ENCODE data around the gene HSPB3.
A peak's percentile ranks its signal among the peaks of the same experiment; 100 is the strongest.

HSPB3 gene

DNA sequence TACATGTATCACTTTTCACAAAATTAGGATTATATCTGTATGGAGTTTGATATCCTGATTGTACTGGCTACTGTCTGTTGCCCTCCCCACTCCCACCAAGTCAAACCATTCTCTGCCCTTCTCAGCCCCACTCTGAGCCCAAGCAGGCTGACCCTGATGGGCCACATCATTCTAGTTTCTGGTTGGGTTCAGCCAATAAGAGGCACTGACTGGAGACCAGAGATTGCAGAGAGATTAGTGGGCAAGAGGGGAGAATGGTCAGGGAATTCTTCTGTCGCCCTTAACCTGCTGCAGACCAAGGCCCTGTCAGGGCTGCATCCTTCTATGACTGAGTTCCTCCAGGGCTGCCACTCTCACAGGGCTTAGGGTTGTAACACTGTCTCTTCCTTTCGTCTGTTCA, 2.7 kb downstream of the HSPB3 start:
- POLR2A ChIA-PET, result interaction anchor here (1.2 kb wide), 1 partner anchor 12 kb away, joined by 4 read pairs; no protein-coding TSS in a partner anchor
- CTCF ChIA-PET, result no interaction called here
- TF ChIP-seq L3MBTL2 (conservative IDR thresholded peaks at IDR 0.05) (no peak), FOXK2 (IDR thresholded peaks at IDR 0.05) (no peak), LEF1 (IDR thresholded peaks at IDR 0.05; ENCODE audit: borderline replicate concordance) (no peak), ZNF384 (IDR thresholded peaks at IDR 0.05) (no peak), ARNT (IDR thresholded peaks at IDR 0.05) (no peak), TARDBP (IDR thresholded peaks at IDR 0.05) (no peak), ELF4 (IDR thresholded peaks at IDR 0.05) (no peak), FOXM1 (IDR thresholded peaks at IDR 0.05; ENCODE audit: borderline replicate concordance) (no peak), HDGF (IDR thresholded peaks at IDR 0.05; ENCODE audit: borderline replicate concordance) (no peak), CTBP1 (IDR thresholded peaks at IDR 0.05; ENCODE audit: borderline replicate concordance) (no peak), SP1 (IDR thresholded peaks at IDR 0.05) (no peak), NFRKB (IDR thresholded peaks at IDR 0.05) (no peak), BHLHE40 (IDR thresholded peaks at IDR 0.05; ENCODE audit: borderline replicate concordance) (no peak), FOXA1 (IDR thresholded peaks at IDR 0.05) (no peak), SUZ12 (IDR thresholded peaks at IDR 0.05) (no peak)
- no peak for DNase-seq (ENCODE audit: extremely low spot score)

DNA sequence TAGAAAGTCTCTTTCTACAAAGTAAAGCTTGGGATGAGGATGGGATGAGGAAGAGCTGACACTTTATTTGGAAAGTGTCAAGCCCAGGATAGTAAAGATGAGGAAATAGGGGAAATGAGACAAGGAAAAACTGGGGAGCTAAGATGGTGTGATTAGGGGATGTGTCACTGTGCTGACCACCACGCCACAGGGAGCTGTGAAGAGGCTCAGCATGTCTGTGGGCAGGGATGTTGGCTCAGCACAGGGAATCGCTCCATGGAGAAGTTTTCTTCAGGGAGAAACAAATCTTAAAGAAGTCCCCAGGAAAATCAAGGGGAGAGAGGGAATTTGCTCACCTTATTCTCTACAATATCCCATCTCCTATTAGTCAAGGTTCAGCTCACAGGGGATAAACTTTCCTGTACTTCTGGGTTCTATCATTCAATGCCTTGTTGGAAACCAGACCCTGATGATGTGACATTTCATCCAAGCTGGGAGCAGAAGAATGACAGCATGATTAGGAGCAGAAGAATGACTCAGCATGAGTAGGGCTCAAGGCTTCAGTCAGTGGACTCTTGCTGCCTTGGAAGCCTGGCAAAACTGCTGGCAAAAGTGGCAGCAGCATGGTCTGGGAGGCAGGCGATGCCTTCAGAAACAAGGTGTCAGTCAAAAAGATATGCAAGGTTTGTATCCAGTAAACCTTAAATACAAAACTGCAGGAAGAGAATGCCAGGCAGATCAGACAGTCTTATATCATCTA, 4.9 kb downstream of the HSPB3 start:
- no peak for DNase-seq (ENCODE audit: extremely low spot score)
- TF ChIP-seq, protein P1, sequence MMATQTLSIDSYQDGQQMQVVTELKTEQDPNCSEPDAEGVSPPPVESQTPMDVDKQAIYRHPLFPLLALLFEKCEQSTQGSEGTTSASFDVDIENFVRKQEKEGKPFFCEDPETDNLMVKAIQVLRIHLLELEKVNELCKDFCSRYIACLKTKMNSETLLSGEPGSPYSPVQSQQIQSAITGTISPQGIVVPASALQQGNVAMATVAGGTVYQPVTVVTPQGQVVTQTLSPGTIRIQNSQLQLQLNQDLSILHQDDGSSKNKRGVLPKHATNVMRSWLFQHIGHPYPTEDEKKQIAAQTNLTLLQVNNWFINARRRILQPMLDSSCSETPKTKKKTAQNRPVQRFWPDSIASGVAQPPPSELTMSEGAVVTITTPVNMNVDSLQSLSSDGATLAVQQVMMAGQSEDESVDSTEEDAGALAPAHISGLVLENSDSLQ (IDR thresholded peaks at IDR 0.05), result peak; percentile 25; the same call in 1 of the 2 replicates
- no peak for TF ChIP-seq ELF4 (IDR thresholded peaks at IDR 0.05)
- ChIA-PET CTCF (interaction anchor here (0.7 to 0.9 kb wide), 2 partner anchors 232 to 317 kb away, joined by 3 read pairs; no protein-coding TSS in a partner anchor), POLR2A (no interaction called here)

DNA sequence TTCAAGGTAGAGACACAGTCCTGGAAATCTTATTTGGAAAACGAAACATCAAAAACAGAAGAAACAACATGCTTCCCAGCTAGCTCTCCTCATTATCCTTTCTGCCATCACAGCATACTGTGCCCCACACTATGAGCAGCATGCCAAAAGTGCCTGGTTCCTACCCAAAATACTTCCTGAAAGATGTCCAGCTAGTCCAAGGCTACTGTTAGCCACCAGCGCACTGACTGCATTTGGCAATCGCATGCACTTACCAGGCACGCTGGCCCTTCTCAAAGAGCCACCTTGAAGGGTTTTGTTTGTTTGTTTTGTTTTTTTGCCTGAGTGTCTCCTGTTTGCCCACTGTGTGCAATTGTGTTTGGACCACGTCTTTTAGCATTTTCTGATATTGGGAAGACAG, 6.8 kb downstream of the HSPB3 start:
- TF ChIP-seq FOXM1 (IDR thresholded peaks at IDR 0.05; ENCODE audit: borderline replicate concordance), result no peak
- no peak for TF ChIP-seq NFRKB (IDR thresholded peaks at IDR 0.05)
- TF ChIP-seq, protein P1 (IDR thresholded peaks at IDR 0.05), result no peak
- no peak for TF ChIP-seq ZNF384 (IDR thresholded peaks at IDR 0.05)
- no peak for TF ChIP-seq FOXA1 (IDR thresholded peaks at IDR 0.05)
- TF ChIP-seq LEF1 (IDR thresholded peaks at IDR 0.05; ENCODE audit: borderline replicate concordance), result no peak
- no peak for TF ChIP-seq CTBP1 (IDR thresholded peaks at IDR 0.05; ENCODE audit: borderline replicate concordance)
- TF ChIP-seq SUZ12 (IDR thresholded peaks at IDR 0.05), result no peak
- no peak for TF ChIP-seq ELF4 (IDR thresholded peaks at IDR 0.05)
- no peak for TF ChIP-seq L3MBTL2 (conservative IDR thresholded peaks at IDR 0.05)
- TF ChIP-seq HDGF (IDR thresholded peaks at IDR 0.05; ENCODE audit: borderline replicate concordance), result no peak
- no peak for TF ChIP-seq BHLHE40 (IDR thresholded peaks at IDR 0.05; ENCODE audit: borderline replicate concordance)
- TF ChIP-seq SP1 (IDR thresholded peaks at IDR 0.05), result no peak
- TF ChIP-seq FOXK2 (IDR thresholded peaks at IDR 0.05), result no peak
- DNase-seq (ENCODE audit: extremely low spot score), result no peak
- POLR2A ChIA-PET, result no interaction called here
- CTCF ChIA-PET, result no interaction called here

DNA sequence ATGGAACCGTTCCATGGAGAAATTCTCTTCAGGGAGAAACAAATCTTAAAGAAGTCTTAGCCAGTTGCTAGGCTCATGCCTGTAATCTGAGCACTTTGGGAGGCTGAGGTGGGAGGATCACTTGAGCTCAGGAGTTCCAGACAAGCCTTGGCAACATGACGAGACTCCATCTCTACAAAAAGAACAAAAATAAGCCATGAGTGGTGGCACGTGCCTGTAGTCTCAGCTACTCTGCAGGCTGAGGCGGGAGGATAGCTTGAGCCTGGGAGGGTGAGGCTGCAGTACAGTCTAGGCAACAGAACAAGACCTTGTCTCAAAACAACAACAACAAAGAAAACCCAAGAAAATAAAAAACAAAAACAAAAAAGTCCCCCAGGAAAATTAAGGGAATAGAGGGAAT, 8.2 kb downstream of the HSPB3 start:
- TF ChIP-seq FOXK2 (IDR thresholded peaks at IDR 0.05) (no peak), LEF1 (IDR thresholded peaks at IDR 0.05; ENCODE audit: borderline replicate concordance) (no peak), NFRKB (IDR thresholded peaks at IDR 0.05) (no peak), L3MBTL2 (conservative IDR thresholded peaks at IDR 0.05) (peak; percentile 63; the same call in 1 of the 2 replicates), ZNF384 (IDR thresholded peaks at IDR 0.05) (no peak), HDGF (IDR thresholded peaks at IDR 0.05; ENCODE audit: borderline replicate concordance) (no peak), SP1 (IDR thresholded peaks at IDR 0.05) (no peak)
- TF ChIP-seq, protein P1 (IDR thresholded peaks at IDR 0.05), result no peak
- DNase-seq (ENCODE audit: extremely low spot score), result no peak
- CTCF ChIA-PET, result no interaction called here
- POLR2A ChIA-PET, result no interaction called here

DNA sequence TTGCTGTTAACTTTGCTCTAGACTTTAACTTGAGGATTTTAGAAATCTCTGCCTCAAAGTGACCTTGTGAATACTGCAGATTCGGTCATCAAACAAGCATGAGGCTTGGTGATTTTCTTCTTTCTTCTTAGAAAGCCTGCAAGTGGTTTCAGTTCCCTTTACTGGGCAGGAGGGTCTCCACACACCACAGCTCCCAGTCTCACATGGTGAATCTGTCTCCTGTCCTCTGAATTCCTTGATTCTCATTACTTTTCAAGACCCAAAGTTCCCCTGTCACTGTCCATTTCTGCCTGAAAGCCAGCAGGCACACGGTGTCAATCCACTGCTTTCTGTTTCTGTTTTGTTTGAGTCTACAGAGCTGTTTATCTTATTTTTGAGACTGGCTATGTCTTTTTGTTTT, 14.1 kb downstream of the HSPB3 start:
- ChIA-PET CTCF (no interaction called here), POLR2A (no interaction called here)
- no peak for DNase-seq (ENCODE audit: extremely low spot score)
- TF ChIP-seq L3MBTL2 (conservative IDR thresholded peaks at IDR 0.05), result no peak

DNA sequence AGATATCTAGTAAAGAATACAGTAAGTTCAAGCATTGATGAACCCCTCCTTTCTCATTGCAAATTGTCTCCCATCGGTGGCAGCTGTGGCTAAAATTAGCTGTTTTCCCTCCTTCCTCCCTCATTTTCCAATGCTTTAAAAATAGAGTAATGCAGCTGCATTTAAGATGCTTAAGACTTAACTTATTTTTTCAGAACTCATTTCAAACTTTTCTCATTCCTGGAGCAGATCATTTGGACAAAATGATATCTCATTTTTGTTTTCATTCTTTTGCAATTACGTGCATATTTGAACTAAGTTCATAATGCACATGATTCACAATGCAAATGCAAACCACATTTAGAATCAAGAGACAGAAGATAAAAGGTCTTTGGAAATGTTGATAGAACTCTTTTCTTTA, 14.6 kb downstream of the HSPB3 start:
- CTCF ChIA-PET, result no interaction called here
- POLR2A ChIA-PET, result no interaction called here
- DNase-seq (ENCODE audit: extremely low spot score), result no peak
- no peak for TF ChIP-seq ELF4 (IDR thresholded peaks at IDR 0.05)
- no peak for TF ChIP-seq CTBP1 (IDR thresholded peaks at IDR 0.05; ENCODE audit: borderline replicate concordance)
- TF ChIP-seq FOXM1 (IDR thresholded peaks at IDR 0.05; ENCODE audit: borderline replicate concordance), result no peak
- no peak for TF ChIP-seq BHLHE40 (IDR thresholded peaks at IDR 0.05; ENCODE audit: borderline replicate concordance)
- TF ChIP-seq SP1 (IDR thresholded peaks at IDR 0.05), result no peak

DNA sequence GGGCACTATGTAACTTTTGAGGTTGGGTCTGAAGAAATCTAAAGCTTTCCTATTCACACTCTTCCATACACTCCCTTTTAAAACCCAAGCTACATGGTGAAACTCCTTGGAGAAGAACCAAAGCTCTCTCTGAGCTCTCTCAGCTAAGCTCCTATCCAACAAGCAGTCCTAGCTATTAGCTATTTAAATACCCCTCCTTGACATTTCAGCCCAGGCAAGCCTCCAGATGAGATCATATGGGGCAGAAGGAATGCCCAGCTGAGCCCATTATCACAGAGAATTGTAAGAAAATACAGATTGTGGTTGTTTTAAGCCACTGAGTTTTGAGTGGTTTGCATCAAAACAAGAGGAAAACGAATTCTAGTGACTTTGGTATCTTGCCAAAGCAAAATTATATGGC, 15.2 kb downstream of the HSPB3 start:
- DNase-seq (ENCODE audit: extremely low spot score), result no peak
- no peak for TF ChIP-seq FOXM1 (IDR thresholded peaks at IDR 0.05; ENCODE audit: borderline replicate concordance)
- TF ChIP-seq SP1 (IDR thresholded peaks at IDR 0.05), result no peak
- CTCF ChIA-PET, result no interaction called here
- POLR2A ChIA-PET, result no interaction called here
